HG03039 (cell line): ENCODE measurements around the gene CYB561.
"Not testable (repeated sequence)": the region's sequence is repeated elsewhere in the genome, so short reads cannot be mapped to it uniquely, and the experiment has no call there.

Experiments
- ATAC-seq: cut with Tn5 transposase; IDR thresholded peaks from one replicate; pipeline ENCODE4 v1.9.1; 2021; ENCODE audit warnings: mild to moderate bottlenecking, moderate library complexity; ENCODE audit not compliant: unreplicated experiment

The CYB561 gene

DNA sequence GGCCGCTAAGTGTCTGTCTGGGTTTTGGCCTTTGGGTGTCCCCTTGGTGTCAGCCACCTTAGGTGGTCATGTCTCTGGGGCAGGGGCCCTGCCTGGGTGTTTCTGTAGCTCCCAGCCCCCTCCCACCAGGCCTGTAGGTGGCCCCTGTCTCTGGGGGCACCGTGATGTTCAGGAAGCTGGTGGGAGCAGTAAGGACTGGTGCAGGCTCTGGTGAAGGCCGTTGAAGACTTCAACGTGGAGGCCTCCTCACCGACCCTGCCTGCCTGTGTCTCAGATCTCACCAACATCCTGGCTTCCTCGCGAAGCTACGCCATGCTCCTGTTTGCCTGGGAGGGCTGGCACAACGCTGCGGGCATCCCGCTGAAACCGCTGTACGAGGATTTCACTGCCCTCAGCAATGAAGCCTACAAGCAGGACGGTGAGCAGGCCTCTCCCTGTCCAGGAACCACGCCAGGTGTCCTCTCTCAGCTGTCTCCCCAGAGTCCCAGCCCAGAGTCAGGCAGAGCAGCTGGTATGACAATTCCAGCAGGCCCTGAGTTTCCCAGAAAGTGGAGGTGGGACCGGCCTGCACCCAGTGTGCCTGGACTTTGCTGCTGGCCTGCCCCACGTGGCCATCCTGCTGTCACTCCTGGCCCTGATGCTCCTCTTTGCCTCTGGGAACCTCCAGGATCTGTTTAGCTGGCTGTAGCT lies 33.5 kb upstream of the CYB561 start:
- no peak for ATAC-seq

DNA sequence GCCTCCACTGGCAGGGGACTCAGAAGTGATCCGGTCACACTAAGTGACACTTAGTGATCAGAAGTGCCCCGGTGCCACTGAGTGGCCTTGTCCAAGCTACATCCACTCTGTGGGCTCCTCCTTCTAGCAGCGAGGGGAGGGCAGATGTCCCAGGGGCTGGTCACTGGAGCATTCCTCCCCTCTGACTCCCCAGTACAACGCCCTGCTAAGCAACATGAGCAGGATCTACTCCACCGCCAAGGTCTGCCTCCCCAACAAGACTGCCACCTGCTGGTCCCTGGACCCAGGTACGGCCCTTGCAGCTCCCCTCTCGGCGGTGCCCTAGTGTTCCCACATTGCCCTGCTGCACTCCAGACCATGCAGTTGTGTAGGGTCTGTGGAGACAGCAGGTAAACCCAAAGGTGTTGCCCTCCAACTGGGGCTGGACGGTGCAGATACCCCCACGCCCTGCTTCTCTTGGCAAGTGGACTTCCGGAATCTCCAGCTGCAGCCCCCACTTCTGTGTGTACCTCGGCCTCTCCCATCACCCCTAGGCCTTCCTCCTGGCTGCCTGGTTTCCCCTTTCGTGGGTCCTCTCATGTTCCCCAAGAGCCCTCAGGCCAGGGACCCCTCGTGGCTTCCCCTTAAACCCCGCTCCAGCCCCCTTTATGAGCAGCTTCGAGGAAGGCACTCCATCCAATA lies 32.8 kb upstream of the CYB561 start:
- ATAC-seq: no peak

DNA sequence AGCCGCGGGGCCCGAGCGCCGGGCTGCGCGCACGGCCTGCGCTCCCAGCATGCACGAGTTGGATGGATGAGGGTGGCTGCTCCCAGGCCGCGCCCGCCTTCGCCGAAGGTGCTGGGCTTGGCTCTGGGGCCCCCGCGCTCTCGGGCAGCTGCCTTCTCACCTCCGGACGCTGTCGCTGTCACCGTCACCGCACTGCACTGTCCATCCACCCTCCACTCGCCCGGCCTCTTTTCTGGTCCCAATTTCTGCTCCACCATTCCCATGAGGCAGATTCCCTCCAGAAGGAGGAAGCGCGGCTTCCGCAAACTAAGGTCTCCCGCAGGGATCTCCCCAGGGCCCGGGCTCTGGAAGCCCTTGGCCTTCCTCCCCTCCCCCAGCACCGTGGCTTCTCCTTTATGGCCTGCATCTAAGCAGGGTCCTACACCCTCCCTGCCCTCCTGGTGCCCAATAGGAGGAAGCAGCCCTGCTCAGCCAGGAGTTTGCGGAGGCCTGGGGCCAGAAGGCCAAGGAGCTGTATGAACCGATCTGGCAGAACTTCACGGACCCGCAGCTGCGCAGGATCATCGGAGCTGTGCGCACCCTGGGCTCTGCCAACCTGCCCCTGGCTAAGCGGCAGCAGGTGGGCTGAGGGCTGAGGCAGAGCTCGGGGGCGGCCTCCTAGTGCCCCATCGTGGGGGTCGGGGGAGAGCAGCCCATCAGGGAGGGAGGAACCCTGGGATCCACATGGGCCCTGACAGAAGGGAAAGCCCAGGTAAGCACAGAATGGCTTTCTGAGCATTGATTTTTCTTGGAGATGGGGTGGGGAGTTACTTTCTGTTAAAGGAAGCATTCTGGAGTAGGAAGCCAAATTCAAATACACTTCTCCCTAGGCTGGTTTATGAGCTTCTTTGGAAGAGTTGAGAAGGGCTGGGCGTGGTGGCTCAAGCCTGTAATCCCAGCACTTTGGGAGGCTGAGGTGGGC lies 31.7 kb upstream of the CYB561 start:
- no peak for ATAC-seq

DNA sequence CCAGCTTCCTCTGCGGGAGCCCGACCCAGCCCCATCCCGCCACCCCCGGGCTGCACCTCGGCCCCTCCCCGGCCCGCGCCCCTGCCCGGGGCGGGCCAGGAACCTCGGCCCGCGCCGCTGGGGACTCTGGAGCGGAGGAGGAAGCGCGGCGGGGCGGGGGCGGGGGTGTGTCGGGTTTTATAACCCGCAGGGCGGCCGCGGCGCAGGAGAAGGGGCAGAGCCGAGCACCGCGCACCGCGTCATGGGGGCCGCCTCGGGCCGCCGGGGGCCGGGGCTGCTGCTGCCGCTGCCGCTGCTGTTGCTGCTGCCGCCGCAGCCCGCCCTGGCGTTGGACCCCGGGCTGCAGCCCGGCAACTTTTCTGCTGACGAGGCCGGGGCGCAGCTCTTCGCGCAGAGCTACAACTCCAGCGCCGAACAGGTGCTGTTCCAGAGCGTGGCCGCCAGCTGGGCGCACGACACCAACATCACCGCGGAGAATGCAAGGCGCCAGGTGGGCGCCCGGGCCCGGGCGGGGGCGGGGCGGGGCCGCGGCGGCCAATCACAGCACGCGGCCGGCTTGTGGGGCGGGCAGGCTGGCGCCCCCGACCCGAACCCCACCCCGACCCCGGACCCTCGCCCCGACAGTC lies 30.9 kb upstream of the CYB561 start, which contains the start of gene ACE:
Gene ACE, plus strand, starts transcription at position 208 of the 626 bp plus-strand sequence. Its CDS starts 34 bp downstream, at position 242.
- no peak for ATAC-seq

DNA sequence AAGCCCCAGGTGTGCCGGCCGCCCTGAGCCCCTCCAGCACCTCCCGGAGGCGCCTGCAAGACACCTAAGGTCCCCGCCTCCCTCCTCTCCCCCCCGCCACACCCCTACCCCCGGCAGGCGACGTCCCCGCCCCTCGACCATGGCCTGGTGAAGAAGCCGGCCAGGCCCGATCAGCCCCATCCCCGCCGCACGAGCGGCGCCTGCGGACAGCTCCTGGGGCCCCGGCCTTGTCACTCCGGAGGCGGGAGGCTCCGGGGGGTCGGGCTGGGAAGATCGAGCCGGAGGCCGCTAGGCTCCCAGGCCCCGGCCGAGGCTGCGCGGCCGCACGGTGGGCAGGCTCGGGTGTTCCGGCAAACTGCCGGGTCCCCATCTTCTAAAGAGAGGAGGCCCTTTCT lies 30.4 kb upstream of the CYB561 start:
- ATAC-seq: no peak

DNA sequence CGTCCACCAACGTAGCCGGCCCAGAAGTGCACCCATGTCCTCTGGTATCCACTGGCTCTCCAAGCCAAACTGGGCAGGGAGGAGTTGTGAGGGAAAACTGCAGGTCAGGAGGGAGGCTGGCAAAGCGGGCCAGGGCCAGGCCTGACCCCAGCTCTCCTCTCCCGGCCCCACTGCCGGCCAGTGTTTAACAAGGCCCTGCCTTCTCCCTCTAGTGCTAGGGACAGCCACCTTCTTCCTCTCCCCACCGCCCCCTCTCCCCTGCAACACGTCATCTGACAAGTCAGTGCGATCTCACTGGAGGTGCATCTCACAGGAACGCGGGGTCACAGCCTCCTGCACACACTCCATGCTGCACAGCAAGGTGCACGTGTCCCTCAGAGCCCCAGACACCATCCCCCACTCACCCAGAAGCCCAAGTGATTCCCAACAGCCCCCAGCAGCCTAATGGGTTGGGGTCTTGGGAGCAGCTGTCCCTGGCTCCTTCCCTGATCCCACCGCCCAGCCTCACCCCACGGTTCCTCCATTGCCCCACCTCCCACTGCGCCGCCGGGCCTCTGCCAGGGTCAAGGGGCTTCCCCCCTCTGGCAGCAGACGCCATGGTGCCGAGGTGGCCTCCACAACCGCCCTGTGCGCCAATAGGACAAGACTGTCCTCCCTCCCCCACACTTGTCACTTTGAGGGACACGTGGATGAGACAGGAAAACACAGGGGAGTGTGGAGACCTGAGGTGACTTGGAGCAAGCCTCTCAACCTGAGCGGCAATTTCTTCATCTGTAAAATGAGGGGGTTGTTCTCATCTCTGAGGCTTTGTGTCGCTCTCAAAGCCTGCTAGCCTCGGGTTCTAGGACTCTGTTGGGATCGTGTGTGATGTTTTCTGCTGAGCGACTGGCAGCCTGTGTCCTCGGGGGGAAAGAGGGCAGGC lies 29.6 kb upstream of the CYB561 start:
- no peak for ATAC-seq

DNA sequence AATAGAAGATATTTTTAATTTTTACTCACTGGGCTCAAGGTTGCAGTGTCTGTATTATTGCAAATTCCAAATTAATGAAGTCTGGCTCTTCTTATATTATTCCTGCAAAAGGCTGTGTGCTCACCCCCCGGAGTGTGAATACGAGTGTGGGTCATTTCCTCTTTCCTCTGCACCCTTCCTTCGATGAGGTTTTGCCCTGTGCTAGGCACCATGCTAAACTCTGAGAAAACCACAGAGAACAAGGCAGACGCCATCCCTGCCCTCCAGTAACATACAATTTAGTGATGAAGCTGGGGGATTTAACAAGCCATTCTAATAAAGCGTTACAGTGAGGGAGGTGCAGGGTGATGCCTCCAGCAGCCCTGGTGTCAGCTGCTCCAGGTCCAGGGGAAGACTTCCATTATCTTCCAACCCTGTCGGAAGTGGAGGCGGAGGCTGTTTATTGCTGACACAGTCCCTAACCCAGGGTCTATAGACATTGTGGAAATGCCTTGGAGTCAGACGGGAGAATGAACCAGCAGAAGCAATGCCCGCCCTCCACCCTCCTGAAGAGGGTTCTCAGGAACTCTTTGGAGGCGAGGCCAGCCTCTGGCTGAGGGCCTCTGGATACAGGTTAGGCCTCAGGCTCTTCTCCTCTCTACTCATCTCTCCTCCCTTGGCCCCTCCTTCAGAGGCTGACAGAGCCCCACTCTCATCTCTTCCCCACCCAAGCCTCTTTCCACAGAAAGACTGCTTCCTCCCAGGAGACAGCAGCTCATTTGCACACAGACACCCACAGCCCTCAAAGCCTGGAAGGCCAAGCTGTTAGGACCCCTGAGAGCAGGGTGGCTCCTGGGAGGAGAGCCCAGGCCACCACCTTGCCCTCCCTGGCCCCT lies 28.7 kb upstream of the CYB561 start:
- ATAC-seq: no peak

DNA sequence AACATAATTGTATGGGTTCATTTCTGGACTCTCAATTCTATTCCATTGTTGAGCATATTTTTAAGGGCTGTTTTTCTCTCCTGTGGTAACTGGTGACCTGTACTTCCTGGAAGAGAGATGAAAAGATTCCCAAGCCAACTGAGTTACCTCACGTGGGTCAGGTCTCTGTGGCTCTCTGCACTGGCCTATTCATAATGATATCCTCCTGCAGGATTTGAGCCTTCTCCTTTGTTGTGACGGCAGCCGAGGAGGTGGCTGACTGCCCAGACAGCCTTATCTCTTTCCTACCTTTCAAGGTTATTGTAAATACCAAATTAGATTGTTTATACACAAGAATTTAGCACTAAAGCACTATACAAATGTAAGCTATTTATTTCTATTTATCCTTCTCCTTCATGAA lies 28.1 kb upstream of the CYB561 start:
- no peak for ATAC-seq

DNA sequence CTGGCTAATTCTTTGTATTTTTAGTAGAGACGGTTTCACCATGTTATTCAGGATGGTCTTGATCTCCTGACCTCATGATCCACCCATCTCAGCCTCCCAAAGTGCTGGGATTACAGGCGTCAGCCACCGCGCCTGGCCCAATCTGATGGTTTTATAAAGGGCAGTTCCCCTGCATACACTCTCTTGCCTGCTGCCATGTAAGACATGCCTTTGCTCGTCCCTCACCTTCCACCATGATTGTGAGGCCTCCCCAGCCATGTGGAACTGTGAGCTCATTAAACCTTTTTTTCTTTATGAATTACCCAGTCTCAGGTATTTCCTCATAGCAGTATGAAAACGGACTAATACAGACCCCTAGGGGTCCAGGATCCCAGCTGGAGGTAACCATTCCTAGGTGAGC lies 22.0 kb upstream of the CYB561 start:
- ATAC-seq: not testable (repeated sequence)

DNA sequence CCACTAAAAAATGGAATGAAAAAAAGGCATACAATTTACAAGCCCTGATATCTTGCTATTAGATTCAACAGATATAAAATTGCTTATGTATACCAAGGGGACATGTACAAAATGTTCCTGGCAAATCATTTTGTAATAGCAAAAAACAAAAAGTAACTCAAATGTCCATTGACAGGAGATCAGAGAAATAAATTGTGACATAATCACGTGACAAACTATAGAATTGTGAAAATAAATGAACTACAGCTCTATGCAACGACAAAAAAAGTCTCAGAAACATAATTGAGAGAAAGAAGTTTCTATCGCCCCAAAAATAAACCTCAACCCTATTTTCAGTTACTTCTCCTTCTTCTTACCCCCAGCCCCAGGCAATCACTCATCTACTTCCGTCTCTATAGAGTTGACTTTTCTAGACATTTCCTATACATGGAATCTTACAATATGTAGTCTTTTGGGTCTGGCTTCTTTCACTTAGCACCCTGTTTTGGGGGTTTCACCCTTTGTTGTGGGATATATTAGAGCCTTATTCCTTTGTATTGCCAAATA lies 18.7 kb upstream of the CYB561 start:
- no peak for ATAC-seq

DNA sequence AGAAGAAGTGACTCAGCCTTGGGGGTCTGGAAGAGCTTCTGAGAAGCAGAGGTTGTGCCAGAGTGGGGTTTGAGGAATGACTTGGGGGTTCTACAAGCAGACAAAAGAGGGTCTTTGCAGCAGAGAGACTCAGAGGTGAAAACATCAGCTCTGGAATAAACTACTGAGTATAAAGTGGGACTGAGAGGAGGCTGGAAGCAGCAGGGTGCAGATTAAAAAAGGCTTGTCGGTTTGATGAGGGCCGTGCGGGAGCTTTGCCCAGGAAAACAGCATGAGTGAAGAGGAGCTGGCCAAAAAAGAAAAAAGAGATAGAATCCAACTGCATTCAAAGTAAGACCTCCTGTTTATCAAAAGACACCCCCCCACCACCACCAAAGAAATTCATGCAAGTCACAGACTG lies 17.7 kb upstream of the CYB561 start:
- no peak for ATAC-seq

DNA sequence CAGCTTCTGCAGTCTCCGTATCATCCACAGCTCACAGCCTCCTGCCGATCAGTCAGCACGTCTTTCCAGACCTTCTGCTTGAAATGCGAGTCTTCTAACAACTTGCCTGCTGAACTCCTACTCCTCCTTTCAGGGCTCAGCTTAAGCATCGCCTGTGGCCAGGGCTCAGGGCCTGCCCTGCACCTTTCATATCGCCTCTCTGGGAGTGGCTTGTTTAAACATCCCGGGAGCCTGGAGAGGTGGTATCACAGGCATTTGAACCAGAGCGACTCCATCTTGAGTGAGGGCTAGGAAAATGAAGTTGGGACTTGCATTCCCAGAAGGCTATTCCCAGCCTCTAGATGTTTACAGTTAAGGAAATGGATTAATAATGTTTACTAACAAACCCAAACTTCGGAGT lies 13.9 kb upstream of the CYB561 start:
- no peak for ATAC-seq

DNA sequence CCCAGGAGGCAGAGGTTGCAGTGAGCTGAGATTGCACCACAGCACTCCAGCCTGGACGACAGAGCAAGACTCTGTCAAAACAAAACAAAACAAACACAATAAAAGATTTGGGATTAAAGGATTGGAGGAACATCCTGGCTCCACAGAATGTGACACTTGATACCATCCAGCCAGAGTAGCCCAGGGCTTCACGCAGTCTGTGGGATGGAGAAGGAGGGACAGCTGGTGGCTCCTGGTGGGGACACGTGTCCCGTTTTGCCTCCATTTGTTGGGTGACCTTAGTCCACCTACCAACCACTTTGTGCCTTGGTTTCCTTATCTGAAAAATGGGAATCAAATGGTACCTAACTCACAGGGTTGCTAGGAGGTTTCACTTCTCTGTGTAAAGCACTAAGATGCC lies 12.4 kb upstream of the CYB561 start:
- no peak for ATAC-seq

DNA sequence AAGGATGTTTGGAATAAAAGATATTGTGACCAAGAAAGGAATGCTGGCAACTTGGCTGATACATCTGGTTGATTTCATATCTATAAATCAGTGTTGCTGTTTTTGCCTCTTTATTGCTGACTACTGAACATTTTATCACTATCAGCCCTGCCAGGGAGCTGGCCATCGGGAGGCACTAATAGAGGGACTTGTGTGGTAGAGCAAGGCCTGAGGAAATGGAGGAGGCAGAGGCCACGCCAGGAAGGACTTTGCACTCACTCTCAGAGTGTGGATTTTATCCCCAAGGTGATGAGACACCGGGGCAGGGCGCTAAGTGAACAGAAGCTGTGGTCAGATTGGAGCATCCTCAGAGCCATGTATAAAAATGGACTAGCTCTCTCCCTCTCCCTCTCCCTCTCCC lies 9.3 kb upstream of the CYB561 start:
- no peak for ATAC-seq

DNA sequence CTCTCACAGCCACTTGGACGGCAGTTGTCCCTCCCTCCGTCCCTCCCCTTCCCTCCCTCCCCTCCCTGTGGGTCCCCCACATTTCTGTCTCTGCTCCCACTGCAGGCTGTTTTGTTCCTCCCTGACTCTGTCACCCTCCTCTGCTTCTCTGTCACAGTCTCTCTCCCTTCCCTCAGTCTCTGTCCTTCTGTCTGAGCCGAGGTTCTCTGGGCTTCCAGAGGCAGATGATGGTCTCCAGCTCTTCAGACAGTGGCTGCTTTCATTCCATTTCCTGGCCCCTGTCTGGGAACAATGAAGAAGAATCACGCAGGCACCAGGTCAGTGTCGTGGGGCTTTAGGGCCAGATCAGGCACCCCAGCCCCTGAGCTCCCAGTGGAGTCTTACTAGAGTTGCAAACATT lies 8.8 kb upstream of the CYB561 start:
- ATAC-seq: no peak

DNA sequence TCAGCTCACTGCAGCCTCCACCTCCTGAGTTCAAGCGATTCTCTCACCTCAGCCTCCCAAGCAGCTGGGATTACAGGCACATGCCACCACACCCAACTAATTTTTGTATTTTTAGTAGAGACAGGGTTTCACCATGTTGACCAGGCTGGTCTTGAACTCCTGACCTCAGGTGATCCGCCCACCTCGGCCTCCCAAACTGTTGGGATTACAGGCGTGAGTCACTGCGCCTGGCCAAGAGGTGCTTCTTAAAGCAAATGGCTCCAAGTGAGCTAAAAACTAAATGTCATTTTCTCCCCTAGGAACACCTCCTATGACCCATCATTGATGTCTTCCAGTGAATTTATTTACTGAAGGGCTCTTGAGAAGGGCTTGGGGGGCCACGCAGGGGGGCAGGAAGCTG lies 8.3 kb upstream of the CYB561 start:
- not testable (repeated sequence) for ATAC-seq

DNA sequence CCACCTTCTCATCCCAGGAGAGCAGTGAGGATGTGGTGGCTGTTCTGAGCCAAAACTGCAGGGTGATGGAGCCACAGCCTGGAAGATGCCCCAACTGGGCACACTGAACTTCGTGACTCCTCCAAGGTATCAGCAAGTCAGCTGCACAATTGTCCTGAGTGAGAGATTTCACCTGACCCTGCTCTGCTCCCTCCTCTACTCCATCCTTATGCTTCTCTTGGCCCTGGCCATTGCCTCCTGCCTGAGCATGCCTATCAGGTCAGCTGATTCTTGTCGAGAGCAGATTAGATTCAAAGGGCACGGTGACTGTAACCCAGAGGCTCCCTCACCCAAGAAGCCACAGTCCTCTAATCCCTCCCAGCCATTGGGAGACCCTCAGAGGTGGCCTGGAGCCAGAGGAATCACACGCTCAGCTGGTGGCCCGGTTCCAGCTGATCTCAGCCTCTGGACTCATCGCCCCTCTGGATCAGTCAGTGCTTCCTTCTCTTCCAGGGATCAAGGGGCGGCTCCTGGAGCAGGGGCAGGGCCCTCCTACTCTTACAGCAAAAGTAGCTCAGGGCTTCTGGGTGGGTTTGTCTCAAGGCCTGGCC lies 7.0 kb upstream of the CYB561 start:
- no peak for ATAC-seq
